Prostate gland (tissue), 1 donor: ENCODE data around the gene ATP2C2.

ENCODE experiments used
- POLR2A ChIP-seq: fragments of 450-650 bp; IDR thresholded peaks from one replicate; pipeline ENCODE4 v1.6.1; 2016; ENCODE audit warnings: antibody characterized with exemption, mild to moderate bottlenecking
- POLR2AphosphoS5 ChIP-seq: sonication (generic); formaldehyde crosslinking; IDR thresholded peaks from one replicate; pipeline ENCODE4 v1.6.1; 2017; ENCODE audit warnings: antibody characterized with exemption

GRCh38 chr16:84322749-84323148, 45.6 kb upstream of the ATP2C2 start:
- TF ChIP-seq POLR2A (no peak), POLR2AphosphoS5 (no peak)
